K562 (cell line): ENCODE measurements around the gene CEMIP2. TPM values are rescaled to one million over a fixed set of nuclear protein-coding genes. Genes with fewer than 3 reads are reported as not detected.

ENCODE experiments used
- ARID1B ChIP-seq: fragments of 450-650 bp; IDR thresholded peaks from 2 replicates; pipeline ENCODE4 v1.6.1; 2016; ENCODE audit warnings: antibody characterized with exemption, mild to moderate bottlenecking, inconsistent platforms
- FOXK2 ChIP-seq, 2 experiments: fragments of 450-650 bp; IDR thresholded peaks in 1 of 2; conservative IDR thresholded peaks in 1 of 2; 2 replicates each; pipeline ENCODE4 v1.6.1; 2016; ENCODE audit warnings: low read depth in 2 of 2, mild to moderate bottlenecking in 1 of 2
- GTF2A2 ChIP-seq: IDR thresholded peaks from 2 replicates; pipeline ENCODE4 v1.6.1; 2016; ENCODE audit warnings: mild to moderate bottlenecking, missing genetic modification characterization, missing compliant biosample characterization
- HDAC2 ChIP-seq: fragments of 450-650 bp; IDR thresholded peaks from 2 replicates; pipeline ENCODE4 v1.6.1; 2016; ENCODE audit warnings: mild to moderate bottlenecking
- JUND ChIP-seq, 2 experiments: IDR thresholded peaks; 2 replicates in 1 of 2; 3 replicates in 1 of 2; pipeline ENCODE4 v1.6.1; 2011; ENCODE audit warnings: borderline replicate concordance in 2 of 2, low read depth in 2 of 2, low read length in 2 of 2, improper control_type of control experiment in 1 of 2, missing biosample characterization in 1 of 2, missing genetic modification characterization in 1 of 2, missing genetic modification reagents in 1 of 2
- LARP7 ChIP-seq: fragments of 450-650 bp; IDR thresholded peaks from 2 replicates; pipeline ENCODE4 v1.6.1; 2016
- NCOA4 ChIP-seq: fragments of 450-650 bp; IDR thresholded peaks from 2 replicates; pipeline ENCODE4 v1.6.1; 2018; ENCODE audit warnings: mild to moderate bottlenecking; ENCODE audit not compliant: partially characterized antibody
- NCOR1 ChIP-seq: fragments of 450-650 bp; IDR thresholded peaks from 2 replicates; pipeline ENCODE4 v1.6.1; 2016; ENCODE audit warnings: mild to moderate bottlenecking, moderate library complexity
- ZEB2 ChIP-seq: fragments of 450-650 bp; IDR thresholded peaks from 2 replicates; pipeline ENCODE4 v1.6.1; 2016
- ZKSCAN8 ChIP-seq: fragments of 200-800 bp; sonication (Bioruptor generic); IDR thresholded peaks from 2 replicates; pipeline ENCODE4 v1.6.1; 2016; ENCODE audit warnings: missing genetic modification characterization, missing compliant biosample characterization
- ZNF175 ChIP-seq: fragments of 200-800 bp; sonication (Bioruptor generic); IDR thresholded peaks from 2 replicates; pipeline ENCODE4 v1.6.1; 2016; ENCODE audit warnings: low read depth, mild to moderate bottlenecking, missing genetic modification characterization, missing compliant biosample characterization
- polyA plus RNA-seq, 8 experiments: library from polyadenylated mRNA; depleted of rRNA in 4 of 8; stranded (reverse) in 5 of 8; unstranded in 3 of 8; fragments of >200 nt; fragmentation: Nextera tagmentation in 2 of 8; fragmentation: Illumina TruSeq in 1 of 8; extraction: Ambion mirVana in 2 of 8; extraction: Trizol in 1 of 8; gene quantifications; 2 replicates each; pipeline versions ENCODE4 v1.2.1 to v1.2.3, GENCODE V29; 2011 to 2014; ENCODE audit warnings: inconsistent platforms in 1 of 8, missing spikeins in 1 of 8
- total RNA-seq, 7 experiments: library from RNA; depleted of rRNA in 6 of 7; stranded (reverse); fragments of >200 nt in 6 of 7; fragmentation: Illumina TruSeq in 2 of 7; extraction: Trizol in 2 of 7; gene quantifications; 2 replicates each; pipeline versions ENCODE4 v1.2.1 to v1.2.3, GENCODE V29; 2011 to 2021; ENCODE audit warnings: low replicate concordance in 1 of 7
- TF ChIP-seq, protein P1 (sequence below): fragments of 450-650 bp; IDR thresholded peaks from 2 replicates; pipeline ENCODE4 v1.6.1; 2017; ENCODE audit warnings: antibody characterized with exemption, mild to moderate bottlenecking
- TF ChIP-seq, protein P2 (sequence below), 2 experiments: fragments of 250-450 bp in 1 of 2; fragments of 450-650 bp in 1 of 2; sonication (Bioruptor Pico) in 1 of 2; IDR thresholded peaks; 2 replicates each; pipeline versions ENCODE4 v1.6.1 to v1.8.0; 2016 to 2021; ENCODE audit warnings: mild to moderate bottlenecking in 2 of 2, moderate library complexity in 2 of 2, missing compliant biosample characterization in 1 of 2, missing genetic modification characterization in 1 of 2
- TF ChIP-seq, protein P3 (sequence below): sonication (generic); formaldehyde crosslinking; IDR thresholded peaks from 2 replicates; pipeline ENCODE4 v1.8.0; 2022; ENCODE audit warnings: mild to moderate bottlenecking, missing genetic modification reagents
- TF ChIP-seq, protein P4 (sequence below): IDR thresholded peaks from 2 replicates; pipeline ENCODE4 v1.6.1; 2011; ENCODE audit warnings: borderline replicate concordance, low read depth, mild to moderate bottlenecking, moderate library complexity, low read length; ENCODE audit not compliant: insufficient read depth, poor library complexity, severe bottlenecking
- TF ChIP-seq, protein P5 (sequence below): fragments of 150-350 bp; IDR thresholded peaks from 2 replicates; pipeline ENCODE4 v1.6.1; 2014; ENCODE audit warnings: low read depth, mild to moderate bottlenecking, low read length, borderline replicate concordance

Gene CEMIP2
- total and polyA plus RNA-seq, 9 of the 15 experiments (the other 6 are each of a cell fraction or from before 2014, with no cell fraction given), result 5.4 to 29.9 (median 14.2) TPM

DNA sequence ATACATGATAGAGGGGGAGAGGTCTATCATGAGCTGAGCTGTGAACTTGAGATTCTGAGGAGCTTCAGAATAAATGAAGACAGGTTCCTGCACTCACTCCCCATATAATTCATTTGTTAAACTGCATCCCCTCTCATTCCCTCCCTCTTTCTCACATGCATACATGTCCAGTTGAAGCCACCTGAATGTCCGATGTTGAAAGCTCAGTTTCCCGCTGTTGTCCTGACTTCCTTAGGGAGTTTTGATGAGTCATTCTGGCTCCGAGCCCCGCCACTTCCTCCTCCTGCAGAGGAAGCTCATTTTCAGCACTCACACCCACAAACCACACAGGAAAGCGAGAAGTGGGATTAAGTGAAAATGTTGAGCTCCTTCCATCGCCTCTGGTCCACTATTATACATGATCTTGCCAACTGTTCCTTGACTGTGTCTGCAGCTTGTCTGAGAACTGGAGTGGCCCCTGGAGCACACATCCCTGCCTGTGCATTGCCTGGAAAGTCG, 121.2 kb downstream of the CEMIP2 start (continued):
- TF ChIP-seq, protein P1, sequence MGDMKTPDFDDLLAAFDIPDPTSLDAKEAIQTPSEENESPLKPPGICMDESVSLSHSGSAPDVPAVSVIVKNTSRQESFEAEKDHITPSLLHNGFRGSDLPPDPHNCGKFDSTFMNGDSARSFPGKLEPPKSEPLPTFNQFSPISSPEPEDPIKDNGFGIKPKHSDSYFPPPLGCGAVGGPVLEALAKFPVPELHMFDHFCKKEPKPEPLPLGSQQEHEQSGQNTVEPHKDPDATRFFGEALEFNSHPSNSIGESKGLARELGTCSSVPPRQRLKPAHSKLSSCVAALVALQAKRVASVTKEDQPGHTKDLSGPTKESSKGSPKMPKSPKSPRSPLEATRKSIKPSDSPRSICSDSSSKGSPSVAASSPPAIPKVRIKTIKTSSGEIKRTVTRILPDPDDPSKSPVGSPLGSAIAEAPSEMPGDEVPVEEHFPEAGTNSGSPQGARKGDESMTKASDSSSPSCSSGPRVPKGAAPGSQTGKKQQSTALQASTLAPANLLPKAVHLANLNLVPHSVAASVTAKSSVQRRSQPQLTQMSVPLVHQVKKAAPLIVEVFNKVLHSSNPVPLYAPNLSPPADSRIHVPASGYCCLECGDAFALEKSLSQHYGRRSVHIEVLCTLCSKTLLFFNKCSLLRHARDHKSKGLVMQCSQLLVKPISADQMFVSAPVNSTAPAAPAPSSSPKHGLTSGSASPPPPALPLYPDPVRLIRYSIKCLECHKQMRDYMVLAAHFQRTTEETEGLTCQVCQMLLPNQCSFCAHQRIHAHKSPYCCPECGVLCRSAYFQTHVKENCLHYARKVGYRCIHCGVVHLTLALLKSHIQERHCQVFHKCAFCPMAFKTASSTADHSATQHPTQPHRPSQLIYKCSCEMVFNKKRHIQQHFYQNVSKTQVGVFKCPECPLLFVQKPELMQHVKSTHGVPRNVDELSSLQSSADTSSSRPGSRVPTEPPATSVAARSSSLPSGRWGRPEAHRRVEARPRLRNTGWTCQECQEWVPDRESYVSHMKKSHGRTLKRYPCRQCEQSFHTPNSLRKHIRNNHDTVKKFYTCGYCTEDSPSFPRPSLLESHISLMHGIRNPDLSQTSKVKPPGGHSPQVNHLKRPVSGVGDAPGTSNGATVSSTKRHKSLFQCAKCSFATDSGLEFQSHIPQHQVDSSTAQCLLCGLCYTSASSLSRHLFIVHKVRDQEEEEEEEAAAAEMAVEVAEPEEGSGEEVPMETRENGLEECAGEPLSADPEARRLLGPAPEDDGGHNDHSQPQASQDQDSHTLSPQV, result peak; percentile 88
- TF ChIP-seq LARP7, result no peak
- TF ChIP-seq, protein P2, sequence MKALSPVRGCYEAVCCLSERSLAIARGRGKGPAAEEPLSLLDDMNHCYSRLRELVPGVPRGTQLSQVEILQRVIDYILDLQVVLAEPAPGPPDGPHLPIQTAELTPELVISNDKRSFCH (CRISPR knock-in tag; IDR thresholded peaks at IDR 0.05), result no peak
- TF ChIP-seq, protein P2 (tag; IDR thresholded peaks at IDR 0.05), result 0 out of 2 replicates have a peak, but pooled peaks have one; percentile 43
- TF ChIP-seq ARID1B, result peak; percentile 73
- TF ChIP-seq FOXK2 (conservative IDR thresholded peaks at IDR 0.05 in 1 of 2, IDR thresholded peaks at IDR 0.05 in 1 of 2; ENCODE audit: low read depth in 2 of 2), result no peak
- 0 out of 2 replicates have a peak, but pooled peaks have one; percentile 35 for TF ChIP-seq HDAC2
- TF ChIP-seq ZEB2, result no peak
- 0 out of 2 replicates have a peak, but pooled peaks have one; percentile 29 for TF ChIP-seq ZNF175
- TF ChIP-seq, protein P3, sequence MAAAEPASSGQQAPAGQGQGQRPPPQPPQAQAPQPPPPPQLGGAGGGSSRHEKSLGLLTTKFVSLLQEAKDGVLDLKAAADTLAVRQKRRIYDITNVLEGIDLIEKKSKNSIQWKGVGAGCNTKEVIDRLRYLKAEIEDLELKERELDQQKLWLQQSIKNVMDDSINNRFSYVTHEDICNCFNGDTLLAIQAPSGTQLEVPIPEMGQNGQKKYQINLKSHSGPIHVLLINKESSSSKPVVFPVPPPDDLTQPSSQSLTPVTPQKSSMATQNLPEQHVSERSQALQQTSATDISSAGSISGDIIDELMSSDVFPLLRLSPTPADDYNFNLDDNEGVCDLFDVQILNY, result no peak
- TF ChIP-seq JUND (IDR thresholded peaks at IDR 0.05; ENCODE audit: borderline replicate concordance, low read depth, low read length), result peak; percentile 90
- peak; percentile 90; the same call in 2 of the 3 replicates for TF ChIP-seq JUND (tag; IDR thresholded peaks at IDR 0.05; ENCODE audit: borderline replicate concordance, low read depth, low read length)
- TF ChIP-seq GTF2A2, result no peak
- TF ChIP-seq NCOA4, result no peak
- no peak for TF ChIP-seq NCOR1
- TF ChIP-seq, protein P4, sequence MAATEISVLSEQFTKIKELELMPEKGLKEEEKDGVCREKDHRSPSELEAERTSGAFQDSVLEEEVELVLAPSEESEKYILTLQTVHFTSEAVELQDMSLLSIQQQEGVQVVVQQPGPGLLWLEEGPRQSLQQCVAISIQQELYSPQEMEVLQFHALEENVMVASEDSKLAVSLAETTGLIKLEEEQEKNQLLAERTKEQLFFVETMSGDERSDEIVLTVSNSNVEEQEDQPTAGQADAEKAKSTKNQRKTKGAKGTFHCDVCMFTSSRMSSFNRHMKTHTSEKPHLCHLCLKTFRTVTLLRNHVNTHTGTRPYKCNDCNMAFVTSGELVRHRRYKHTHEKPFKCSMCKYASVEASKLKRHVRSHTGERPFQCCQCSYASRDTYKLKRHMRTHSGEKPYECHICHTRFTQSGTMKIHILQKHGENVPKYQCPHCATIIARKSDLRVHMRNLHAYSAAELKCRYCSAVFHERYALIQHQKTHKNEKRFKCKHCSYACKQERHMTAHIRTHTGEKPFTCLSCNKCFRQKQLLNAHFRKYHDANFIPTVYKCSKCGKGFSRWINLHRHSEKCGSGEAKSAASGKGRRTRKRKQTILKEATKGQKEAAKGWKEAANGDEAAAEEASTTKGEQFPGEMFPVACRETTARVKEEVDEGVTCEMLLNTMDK, result no peak
- TF ChIP-seq, protein P5, sequence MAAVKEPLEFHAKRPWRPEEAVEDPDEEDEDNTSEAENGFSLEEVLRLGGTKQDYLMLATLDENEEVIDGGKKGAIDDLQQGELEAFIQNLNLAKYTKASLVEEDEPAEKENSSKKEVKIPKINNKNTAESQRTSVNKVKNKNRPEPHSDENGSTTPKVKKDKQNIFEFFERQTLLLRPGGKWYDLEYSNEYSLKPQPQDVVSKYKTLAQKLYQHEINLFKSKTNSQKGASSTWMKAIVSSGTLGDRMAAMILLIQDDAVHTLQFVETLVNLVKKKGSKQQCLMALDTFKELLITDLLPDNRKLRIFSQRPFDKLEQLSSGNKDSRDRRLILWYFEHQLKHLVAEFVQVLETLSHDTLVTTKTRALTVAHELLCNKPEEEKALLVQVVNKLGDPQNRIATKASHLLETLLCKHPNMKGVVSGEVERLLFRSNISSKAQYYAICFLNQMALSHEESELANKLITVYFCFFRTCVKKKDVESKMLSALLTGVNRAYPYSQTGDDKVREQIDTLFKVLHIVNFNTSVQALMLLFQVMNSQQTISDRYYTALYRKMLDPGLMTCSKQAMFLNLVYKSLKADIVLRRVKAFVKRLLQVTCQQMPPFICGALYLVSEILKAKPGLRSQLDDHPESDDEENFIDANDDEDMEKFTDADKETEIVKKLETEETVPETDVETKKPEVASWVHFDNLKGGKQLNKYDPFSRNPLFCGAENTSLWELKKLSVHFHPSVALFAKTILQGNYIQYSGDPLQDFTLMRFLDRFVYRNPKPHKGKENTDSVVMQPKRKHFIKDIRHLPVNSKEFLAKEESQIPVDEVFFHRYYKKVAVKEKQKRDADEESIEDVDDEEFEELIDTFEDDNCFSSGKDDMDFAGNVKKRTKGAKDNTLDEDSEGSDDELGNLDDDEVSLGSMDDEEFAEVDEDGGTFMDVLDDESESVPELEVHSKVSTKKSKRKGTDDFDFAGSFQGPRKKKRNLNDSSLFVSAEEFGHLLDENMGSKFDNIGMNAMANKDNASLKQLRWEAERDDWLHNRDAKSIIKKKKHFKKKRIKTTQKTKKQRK, result no peak
- TF ChIP-seq ZKSCAN8 (CRISPR knock-in tag), result no peak
